ENCODE results near the gene JARID2.

The JARID2 gene

DNA sequence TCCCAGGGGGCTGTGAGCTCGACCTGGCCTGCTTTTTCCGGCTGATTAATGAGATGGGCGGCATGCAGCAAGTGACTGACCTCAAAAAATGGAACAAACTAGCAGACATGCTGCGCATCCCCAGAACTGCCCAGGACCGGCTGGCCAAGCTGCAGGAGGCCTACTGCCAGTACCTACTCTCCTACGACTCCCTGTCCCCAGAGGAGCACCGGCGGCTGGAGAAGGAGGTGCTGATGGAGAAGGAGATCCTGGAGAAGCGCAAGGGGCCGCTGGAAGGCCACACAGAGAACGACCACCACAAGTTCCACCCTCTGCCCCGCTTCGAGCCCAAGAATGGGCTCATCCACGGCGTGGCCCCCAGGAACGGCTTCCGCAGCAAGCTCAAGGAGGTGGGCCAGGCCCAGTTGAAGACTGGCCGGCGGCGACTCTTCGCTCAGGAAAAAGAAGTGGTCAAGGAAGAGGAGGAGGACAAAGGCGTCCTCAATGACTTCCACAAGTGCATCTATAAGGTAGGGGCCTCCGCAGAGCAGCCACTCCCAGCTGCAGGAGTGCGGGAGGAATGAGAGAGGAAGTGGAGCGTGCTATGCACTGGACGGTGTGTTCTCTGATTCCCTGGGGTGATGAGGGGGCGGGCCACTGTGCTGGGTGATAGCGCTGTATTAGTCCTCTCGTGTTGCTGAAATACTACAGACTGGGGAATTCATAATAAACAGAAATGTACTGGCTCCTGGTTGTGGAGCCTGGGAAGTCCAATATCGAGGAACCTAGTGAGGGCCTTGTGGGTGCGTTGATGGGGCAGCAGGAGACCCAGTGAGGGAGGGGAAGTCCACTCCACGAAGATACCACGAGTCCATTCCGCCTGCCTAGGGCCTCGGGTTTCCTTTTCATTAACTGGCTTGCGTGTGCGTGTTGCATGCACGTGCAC lies 255.3 kb downstream of the JARID2 start:
- no peak for DNase-seq

DNA sequence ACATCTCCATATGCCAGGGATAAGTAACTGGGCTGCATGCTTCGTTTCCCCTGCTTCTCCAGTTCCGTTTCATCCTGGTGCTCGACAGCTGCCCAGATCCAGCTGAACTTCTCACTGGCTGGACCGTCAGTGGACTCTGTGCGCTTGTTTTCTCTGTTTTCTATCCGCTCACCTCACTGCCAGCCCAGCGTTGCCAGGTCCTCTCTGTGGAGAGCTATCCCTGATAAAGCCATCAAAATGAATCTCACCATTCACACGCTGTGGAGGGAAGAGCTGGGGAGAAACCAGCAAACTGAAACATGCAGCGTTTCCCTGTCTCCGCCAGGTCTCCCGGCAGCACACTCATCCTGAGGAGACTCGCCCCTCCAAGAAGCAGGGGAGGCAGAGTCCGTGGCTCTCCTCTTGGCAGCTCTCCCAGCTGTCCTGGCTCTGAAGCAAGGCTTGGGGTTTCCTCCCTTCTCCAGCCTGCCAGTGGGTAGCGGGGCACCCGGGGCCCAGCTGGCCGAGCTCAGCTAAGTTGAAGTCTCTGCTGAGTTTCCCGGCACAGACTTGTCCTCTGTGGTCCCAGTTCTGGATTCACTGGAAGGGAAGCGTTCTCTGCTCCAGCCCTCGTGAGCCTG lies 256.1 kb downstream of the JARID2 start:
- no peak for DNase-seq

DNA sequence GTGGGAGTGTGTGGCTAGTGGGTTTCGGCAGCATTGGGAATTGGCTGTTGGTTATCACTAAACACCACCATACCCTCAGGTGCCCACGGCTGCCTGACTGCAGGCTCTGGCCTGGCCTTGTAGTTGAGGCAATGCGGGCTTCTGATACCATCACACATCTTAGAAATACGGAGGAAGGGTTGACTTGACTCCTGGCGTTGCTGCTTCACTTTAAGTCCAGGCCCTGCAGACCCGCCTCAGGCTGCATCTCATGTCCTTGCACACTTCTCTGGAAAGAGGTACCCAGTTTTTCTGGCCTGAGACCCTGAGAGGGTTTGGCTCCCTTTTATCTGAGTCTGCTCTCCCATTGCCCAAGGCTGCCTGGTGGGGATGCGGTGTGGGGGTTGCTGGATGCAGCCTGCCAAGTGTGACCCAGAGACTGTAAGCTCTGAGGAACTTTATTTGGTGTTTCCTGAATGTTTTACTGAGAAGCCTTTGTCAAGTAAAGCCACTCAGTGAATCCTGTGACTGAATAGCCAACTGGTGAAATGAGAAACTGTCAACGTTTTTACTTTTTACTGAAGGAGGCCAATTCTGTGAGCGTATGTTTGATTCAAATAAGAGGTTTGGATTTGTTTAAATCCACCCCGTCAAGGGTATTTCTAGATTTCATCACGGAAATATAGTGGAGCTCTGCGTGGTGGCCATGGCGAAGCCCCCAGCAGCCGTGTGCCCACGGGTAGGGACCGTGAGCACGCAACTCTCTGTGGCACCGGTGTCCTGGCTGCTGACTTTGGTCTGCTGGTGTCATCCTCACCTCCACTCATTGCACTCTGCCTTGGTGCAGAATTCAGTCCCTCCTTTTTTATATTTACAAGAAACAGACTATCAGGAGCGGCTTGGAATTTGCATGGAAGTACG lies 256.8 kb downstream of the JARID2 start:
- no peak for DNase-seq

DNA sequence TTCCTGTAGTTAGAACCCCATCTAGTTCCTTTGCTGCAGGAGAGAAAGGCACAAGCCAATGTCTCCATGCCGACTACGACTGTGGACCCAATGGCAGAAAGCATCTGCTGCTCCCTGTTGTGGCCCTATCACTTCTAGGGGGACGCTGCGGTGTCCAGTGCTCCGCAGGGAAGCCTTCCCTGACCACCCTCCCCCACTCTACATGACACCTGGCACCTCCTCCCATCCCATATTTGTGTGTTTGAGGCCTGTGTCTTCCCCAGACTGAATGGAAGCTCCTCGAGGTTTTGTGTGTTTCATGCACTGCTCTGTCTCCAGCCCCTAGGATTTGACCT lies 257.4 kb downstream of the JARID2 start:
- DNase-seq: no peak

GRCh38 chr6:15504040-15504495 lies 258.2 kb downstream of the JARID2 start:
- DNase-seq: no peak

DNA sequence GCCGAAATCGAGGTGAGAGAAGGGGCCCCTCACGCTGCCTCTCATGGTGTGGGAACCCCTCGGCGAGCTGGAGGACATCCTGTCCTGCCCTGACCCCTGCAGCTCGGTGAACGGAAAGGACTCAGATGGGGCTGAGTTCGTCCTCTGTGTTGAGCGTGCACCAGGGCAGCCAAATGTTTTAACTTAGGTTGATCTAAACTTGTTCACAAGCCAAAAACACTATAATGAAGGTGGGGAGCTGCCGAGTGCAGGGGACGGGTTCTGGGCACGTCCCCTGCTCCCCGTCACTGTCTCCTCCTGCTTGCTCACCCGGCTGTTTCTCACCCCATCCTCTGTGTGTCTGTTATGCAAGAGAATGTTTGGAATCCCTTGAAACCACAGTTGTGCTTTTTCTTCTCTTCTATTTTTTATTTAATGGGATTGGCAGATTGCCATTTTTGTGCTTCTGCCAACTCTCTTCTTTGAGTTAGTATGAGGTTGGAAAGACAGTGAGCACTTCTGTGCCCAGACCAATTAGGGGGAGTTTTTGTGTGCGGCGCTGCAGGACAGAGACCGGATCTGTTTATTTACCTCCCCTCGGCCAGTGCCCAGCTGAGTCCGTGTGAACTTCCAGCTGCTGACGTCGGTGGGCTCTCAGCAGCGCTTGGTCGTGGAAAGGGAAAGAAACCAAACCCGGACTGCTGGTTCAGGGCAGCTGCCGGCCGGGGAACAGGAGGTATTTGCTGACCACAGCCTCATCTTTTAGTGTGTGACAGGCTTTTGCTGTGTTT lies 258.9 kb downstream of the JARID2 start:
- no peak for DNase-seq

GRCh38 chr6:15505463-15505918 lies 259.6 kb downstream of the JARID2 start:
- DNase-seq: no peak

DNA sequence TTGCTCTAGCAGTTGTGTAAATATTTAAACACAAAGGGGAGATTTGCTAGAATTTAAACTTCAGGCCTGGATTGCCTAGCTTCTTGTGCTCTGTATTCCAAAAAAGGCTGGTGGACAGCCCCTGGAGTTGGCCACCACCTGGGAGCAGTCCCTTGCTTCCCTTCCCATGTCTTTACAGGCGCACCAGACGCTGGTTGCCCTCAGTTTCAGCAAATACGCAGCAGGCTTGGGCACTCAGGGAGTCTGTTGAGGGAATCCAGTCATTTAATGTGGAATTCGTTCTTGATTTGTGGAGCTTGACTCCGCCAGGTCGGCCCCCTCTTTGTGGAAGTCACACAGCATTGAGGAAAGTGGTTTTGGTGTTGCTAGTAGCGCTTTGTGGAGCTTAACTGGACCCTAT lies 260.2 kb downstream of the JARID2 start:
- DNase-seq: no peak

DNA sequence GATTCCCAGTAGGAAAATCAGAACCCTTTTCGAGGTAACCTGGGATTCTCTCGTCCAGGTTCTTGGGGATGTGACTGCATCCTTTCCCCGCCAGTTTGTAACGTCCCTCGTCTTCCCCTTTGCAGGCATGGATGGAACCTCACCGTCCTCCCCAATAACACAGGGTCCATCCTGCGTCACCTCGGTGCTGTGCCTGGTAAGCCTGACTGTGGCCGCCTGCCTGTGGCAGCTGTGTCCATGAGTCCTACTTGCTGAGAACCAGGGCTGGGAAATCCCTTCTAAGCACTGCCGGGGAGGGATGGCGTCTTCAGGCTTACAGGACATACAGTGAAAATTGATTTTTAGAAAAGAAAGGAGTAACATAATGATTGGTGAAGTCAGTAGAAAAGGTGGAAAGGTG lies 261.4 kb downstream of the JARID2 start:
- DNase-seq: no peak

- DNase-seq: no peak
These were observed 261.9 kb downstream of the JARID2 start for GRCh38 chr6:15507746-15508145.

DNA sequence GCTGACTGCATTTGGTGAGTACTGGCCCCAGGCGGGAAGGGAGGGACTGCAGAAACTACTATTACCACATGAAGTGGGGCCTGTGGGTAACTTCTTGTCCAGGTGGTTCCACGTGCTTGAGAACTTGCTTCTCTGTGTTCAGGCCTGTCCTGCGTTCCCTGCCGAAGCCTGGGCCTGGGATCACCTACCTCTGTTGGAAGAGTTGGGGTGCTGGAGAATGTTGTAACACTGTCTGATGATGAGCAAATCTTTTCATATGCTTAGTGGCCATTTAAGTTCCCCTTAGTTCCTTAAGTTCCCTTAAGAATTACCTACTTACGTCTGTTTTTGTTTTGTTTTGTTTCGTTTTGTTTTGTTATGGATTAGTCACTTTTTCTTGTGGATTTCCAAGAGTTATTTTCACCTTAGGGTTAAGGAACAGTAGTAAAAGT lies 262.6 kb downstream of the JARID2 start:
- DNase-seq: no peak

DNA sequence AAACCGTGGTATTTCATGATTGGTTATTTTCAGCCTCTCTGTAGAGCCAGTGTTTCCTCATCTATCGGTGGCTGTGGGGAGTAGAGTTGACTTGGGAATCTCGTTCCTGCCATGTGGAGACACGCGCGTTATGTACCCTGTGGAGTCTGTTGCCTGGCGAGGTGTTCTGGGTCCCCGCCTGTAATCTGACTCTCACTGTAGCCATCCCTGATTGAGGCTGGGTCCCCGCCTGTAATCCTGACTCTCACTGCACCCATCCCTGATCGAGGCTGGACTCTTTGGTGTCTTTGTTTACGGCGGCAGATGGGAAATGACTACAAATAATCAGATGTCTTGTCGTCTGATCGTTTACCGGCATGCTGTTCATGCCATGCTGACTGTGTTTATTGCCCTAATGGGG lies 263.1 kb downstream of the JARID2 start:
- DNase-seq: no peak

DNA sequence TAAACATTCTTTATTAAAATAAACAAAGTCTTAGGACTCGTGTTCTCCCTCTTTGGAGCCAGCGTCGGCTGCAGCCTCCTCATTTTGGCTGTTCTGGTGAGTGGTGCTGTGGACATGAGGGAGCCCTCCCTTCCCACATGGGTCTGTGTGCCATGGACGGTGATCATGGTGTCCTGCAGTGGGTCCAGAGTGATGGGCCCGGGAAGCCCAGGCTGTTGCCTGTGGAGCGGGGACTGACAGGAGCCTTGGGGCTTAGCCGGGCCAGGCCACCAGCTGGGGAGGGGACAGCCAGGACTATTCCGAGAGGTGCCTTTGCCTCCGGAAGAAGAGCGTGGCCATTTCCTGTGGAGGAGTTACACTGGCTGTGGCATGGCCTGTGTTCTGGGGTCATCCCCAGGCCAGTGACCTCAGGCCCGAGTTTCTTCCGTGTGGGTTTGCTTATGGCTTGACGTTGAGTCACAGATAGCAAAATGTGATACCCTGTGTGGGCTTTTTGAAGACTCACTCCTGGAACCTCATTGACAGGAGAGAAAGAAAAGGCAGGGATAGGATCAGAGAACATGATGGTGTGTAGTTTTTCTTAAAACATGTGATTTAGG lies 263.6 kb downstream of the JARID2 start:
- DNase-seq: no peak

GRCh38 chr6:15510121-15510520 lies 264.3 kb downstream of the JARID2 start:
- no peak for DNase-seq

GRCh38 chr6:15510536-15511247 lies 264.8 kb downstream of the JARID2 start:
- no peak for DNase-seq

DNA sequence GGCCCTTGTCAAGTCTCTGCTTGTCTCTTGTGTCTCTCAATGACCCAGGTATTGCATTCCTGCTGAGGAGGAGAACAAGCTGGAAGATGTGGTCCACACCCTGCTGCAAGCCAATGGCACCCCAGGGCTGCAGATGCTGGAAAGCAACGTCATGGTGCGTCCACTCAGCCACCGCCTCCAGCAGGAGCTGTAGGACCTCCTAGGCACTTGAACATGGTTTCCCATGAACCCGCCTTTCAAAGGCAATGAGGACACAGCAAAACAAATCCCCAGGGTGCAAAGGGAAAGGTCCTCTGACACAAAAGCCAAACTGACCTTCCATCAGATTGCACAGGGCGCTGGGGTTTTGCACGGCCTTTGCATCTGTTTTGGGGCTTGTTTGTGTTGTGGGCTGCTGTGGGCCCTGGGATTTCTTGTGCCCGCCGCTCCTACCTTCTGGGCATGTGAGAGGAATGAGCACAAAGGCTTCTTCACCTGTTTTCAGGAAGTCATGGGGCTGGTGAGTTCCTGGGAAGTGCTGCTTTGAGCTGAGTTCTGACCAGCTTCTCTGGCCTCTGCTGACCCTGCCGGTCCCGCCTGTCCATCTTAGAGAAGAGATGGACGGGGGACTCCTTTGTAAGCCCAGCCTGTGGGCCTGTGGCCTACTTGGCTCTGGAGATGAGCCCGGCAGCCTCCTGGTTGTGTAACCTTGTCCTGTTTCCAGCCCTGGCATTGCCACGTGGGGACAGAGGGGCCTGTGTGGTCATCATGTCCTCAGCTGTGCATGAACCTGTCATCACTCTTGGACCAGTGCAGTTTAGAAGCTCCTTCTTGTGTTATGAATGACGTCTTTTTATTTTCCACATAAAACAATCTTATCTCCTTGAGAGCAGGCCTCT lies 265.6 kb downstream of the JARID2 start:
- no peak for DNase-seq

DNA sequence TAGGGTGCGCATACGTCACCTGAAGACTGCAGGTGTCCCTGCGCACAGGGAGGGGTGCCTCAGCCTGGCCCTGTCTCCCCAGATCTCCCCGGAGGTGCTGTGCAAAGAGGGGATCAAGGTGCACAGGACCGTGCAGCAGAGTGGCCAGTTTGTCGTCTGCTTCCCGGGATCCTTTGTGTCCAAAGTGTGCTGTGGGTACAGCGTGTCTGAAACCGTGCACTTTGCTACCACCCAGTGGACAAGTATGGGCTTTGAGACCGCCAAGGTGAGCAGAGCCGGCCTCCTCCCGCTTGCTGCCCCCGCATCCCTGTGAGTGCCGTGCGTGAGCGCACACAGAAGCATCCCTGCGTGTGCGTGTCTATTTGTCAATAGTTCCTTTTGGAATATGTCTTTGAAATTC lies 266.3 kb downstream of the JARID2 start:
- no peak for DNase-seq

- no peak for DNase-seq
These were observed 266.9 kb downstream of the JARID2 start for GRCh38 chr6:15512721-15513120.

DNA sequence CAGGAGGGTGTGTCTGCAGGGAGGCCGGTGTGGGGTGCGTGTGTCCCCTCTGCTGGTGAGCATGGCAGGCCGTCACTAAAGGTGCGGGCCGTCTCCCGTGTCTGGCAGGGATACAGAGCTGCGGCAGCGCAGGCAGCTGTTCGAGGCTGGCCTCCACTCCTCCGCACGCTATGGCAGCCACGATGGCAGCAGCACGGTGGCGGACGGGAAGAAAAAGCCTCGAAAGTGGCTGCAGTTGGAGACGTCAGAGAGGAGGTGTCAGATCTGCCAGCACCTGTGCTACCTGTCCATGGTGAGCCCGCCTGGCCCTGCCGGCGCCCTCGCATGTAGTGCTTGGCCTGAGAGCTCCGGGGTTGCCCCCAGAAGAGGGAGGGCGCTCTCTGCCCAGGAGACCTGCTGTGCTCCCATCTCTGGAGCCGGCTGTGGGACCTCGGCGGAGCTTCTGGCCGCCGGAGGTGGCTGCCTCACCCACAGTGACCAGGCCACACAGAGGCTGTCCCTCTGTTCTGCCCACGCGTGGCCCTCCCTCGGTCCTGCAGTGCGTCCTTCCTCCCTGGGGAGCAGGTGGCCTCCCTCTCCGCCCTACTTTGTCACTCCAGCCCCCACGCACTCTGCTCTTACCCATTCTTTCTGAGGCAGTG lies 267.4 kb downstream of the JARID2 start:
- no peak for DNase-seq

All from CD4-positive, alpha-beta T cell treated with Interleukin-4 for 4 hours (primary cell).